Ovary (tissue), 9 donors: ENCODE measurements around the gene COMMD2. TPM values are rescaled to one million over a fixed set of nuclear protein-coding genes. Genes with fewer than 3 reads are reported as not detected.

Source experiments
- DNase-seq, 5 donors: peaks; one replicate each; pipeline ENCODE4 v3.0.0-alpha.2; 2019 to 2020
- H3K27ac ChIP-seq, 2 donors: fragments of 200-600 bp; one replicate each; pipeline versions ENCODE4 v1.5.1 to v1.8.0; 2019 to 2022
- H3K27me3 ChIP-seq: fragments of 200-600 bp; one replicate; pipeline ENCODE4 v1.8.0; 2022
- H3K36me3 ChIP-seq: fragments of 200-600 bp; sonication (generic); one replicate; pipeline ENCODE4 v1.5.1; 2019
- H3K4me1 ChIP-seq: one replicate; pipeline ENCODE4 v1.8.1; 2013; ENCODE audit warnings: mild to moderate bottlenecking, moderate library complexity; ENCODE audit not compliant: insufficient read depth
- H3K4me3 ChIP-seq: fragments of 200-600 bp; sonication (generic); one replicate; pipeline ENCODE4 v1.5.1; 2017
- H3K9me3 ChIP-seq, 2 donors: fragments of 200-600 bp in 1 of 2; sonication (generic) in 1 of 2; one replicate each; pipeline versions ENCODE4 v1.5.1 to v1.8.1; 2013 to 2019; ENCODE audit warnings: mild to moderate bottlenecking in 1 of 2, moderate library complexity in 1 of 2
- CTCF ChIP-seq, 3 donors: fragments of 450-650 bp in 2 of 3; fragments of 200-600 bp in 1 of 3; IDR thresholded peaks; one replicate each; pipeline versions ENCODE4 v1.5.1 to v1.8.0; 2016 to 2022; ENCODE audit warnings: antibody characterized with exemption in 3 of 3, mild to moderate bottlenecking in 1 of 3
- EP300 ChIP-seq: sonication (generic); formaldehyde crosslinking; IDR thresholded peaks from one replicate; pipeline ENCODE4 v1.6.1; 2017; ENCODE audit warnings: antibody characterized with exemption
- POLR2A ChIP-seq: fragments of 450-650 bp; IDR thresholded peaks from one replicate; pipeline ENCODE4 v1.6.1; 2017; ENCODE audit warnings: antibody characterized with exemption, mild to moderate bottlenecking, moderate library complexity
- WGBS, 3 donors: extraction: QIAGEN DNeasy Blood & Tissue Kit in 1 of 3; methylation state at CpG; one replicate each; pipeline versions ENCODE4 v1.1.5 to v1.1.7; 2013 to 2017; 5-methylcytosine and 5-hydroxymethylcytosine counted together
- intact Hi-C, 4 donors: fragments of 100-400 bp; cut with DNase I; formaldehyde crosslinking; loops; one replicate each; pipeline versions ENCODE4 v1.11.0 to v1.15.1; 2022 to 2023
- polyA plus RNA-seq, 2 donors: library from polyadenylated mRNA; stranded (reverse); fragments of 200-250 nt in 1 of 2; fragments of 350-450 nt in 1 of 2; fragmentation: Illumina TruSeq in 1 of 2; extraction: RNeasy Lipid Tissue Mini Kit (QIAGEN cat#74804) in 1 of 2; gene quantifications; one replicate each; pipeline ENCODE4 v1.2.3, GENCODE V29; 2013 to 2014
- total RNA-seq, 7 donors: library from RNA; depleted of rRNA in 2 of 7; stranded (reverse); fragments of >200 nt in 2 of 7; fragmentation: NEBNext Ultra II Directional in 3 of 7; extraction: Animal tissue kit (Norgen Biotek cat#: 25700) in 3 of 7; gene quantifications; one replicate each; pipeline versions ENCODE4 v1.1.0 to v1.2.4, GENCODE V29; 2016 to 2023
- donor health status: DM: no; HTN: no; CAD: no; lungs with moderate emphysema.
- donor health status: DM: no; HTN: no; CAD: no.
- donor health status: Bipolar disorder and iron deficiency.
- donor health status: DM: yes; HTN: yes; CAD: no.
- donor health status: DM: no; HTN: no; CAD: no.
- donor health status: DM: yes; HTN: yes; CAD: no.

COMMD2 gene
- total and polyA plus RNA-seq, 9 donors = 15.6 to 40.9 (median 32.3) TPM

GRCh38 chr3:149796026-149796425 is 43.7 kb upstream of the COMMD2 start:
- Histone ChIP-seq H3K4me3 (no peak overlapping the region), H3K9me3 (no peaks in the 10 kb centered on the region), H3K27ac (no peak overlapping the region), H3K4me1 (no peaks in the 10 kb centered on the region), H3K27me3 (no peaks in the 10 kb centered on the region), H3K36me3 (no peaks in the 10 kb centered on the region)
- intact Hi-C loops = no loop called here
- DNase-seq = no peak
- WGBS, 3 donors = 84 to 91% (median 89%) methylated on average over 1 of the region's 1 CpG
- TF ChIP-seq POLR2A (no peak), EP300 (no peak), CTCF (IDR thresholded peaks at IDR 0.05) (no peak)

- 91% methylated on average over 4 of the region's 4 CpGs for WGBS, 3 donors
Observed at GRCh38 chr3:149792452-149793270, 40.4 kb upstream of the COMMD2 start, which contains the start of gene ANKUB1. Gene ANKUB1, minus strand, starts transcription at chr3:149792554. Its CDS starts 188 bp downstream, at chr3:149792366.

DNA sequence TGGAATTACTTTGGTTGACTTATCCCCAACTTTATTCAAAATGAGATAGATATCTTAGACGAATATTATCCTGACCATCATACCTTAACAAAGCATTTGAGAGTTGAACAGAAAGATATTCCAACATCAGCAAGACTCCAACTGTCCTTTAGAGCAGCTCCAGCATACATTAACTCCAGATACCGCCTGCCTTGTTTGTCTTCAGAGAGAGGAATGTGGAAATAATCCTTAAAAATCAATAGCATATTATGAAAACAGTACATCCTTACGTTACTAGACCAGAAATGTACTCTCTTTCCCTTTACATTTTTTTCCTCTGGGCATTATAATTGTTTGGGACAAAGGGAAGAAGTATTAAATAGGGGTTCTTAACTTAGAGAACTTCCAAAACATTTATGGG is 38.4 kb upstream of the COMMD2 start:
- H3K36me3 ChIP-seq = no peaks in the 10 kb centered on the region
- TF ChIP-seq CTCF (IDR thresholded peaks at IDR 0.05) (no peak), POLR2A (no peak), EP300 (no peak)
- no peak for DNase-seq
- H3K27me3 ChIP-seq = no peaks in the 10 kb centered on the region
- H3K9me3 ChIP-seq = no peaks in the 10 kb centered on the region
- 58 to 74% (median 64%) methylated on average over 3 of the region's 3 CpGs for WGBS, 3 donors
- H3K4me3 ChIP-seq = no peak overlapping the region
- H3K27ac ChIP-seq = no peak overlapping the region
- intact Hi-C loops = no loop called here
- no peaks in the 10 kb centered on the region for H3K4me1 ChIP-seq

More at GRCh38 chr3:149792452-149793270, 40.4 kb upstream of the COMMD2 start, which contains the start of gene ANKUB1:
- intact Hi-C loops = no loop called here
- DNase-seq = no peak
- Histone ChIP-seq H3K4me1 (no peaks in the 10 kb centered on the region), H3K9me3 (no peaks in the 10 kb centered on the region), H3K36me3 (no peaks in the 10 kb centered on the region), H3K4me3 (no peak within 1 kb of the TSS), H3K27me3 (no peaks in the 10 kb centered on the region), H3K27ac (no peak within 1 kb of the TSS)
- TF ChIP-seq CTCF (IDR thresholded peaks at IDR 0.05) = no peak
- no peak for TF ChIP-seq EP300
- no peak for TF ChIP-seq POLR2A

DNA sequence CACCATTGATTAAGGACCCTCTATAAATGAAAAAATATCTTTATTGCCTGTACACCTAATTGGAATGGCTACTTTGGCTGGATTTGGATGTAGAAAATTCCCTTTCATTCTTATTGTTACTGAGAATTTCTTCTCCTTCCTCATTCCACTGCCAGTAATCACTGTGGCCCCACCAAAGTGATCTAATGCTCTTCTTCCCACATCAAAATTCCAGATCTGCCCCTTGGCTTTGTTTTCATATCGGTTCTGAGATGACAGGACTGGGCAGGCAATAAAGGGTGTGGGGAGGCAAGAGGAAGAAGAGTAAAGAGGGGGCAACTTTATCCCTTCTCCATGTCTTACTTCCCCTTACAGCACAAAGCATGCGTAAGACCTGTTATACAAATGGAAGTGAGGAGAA is 38.0 kb upstream of the COMMD2 start:
- no peak for DNase-seq
- intact Hi-C loops = no loop called here
- no peak overlapping the region for H3K4me3 ChIP-seq
- TF ChIP-seq POLR2A = no peak
- no peak for TF ChIP-seq EP300
- TF ChIP-seq CTCF (IDR thresholded peaks at IDR 0.05) = no peak
- WGBS, 3 donors = 83 to 93% (median 83%) methylated on average over 2 of the region's 2 CpGs
- no peaks in the 10 kb centered on the region for H3K9me3 ChIP-seq
- H3K36me3 ChIP-seq = no peaks in the 10 kb centered on the region
- no peak overlapping the region for H3K27ac ChIP-seq
- H3K4me1 ChIP-seq = no peaks in the 10 kb centered on the region
- H3K27me3 ChIP-seq = no peaks in the 10 kb centered on the region
